Measurements from ENCODE around the gene HID1.
A peak's percentile ranks its signal among the peaks of the same experiment; 100 is the strongest.

Gene HID1

DNA sequence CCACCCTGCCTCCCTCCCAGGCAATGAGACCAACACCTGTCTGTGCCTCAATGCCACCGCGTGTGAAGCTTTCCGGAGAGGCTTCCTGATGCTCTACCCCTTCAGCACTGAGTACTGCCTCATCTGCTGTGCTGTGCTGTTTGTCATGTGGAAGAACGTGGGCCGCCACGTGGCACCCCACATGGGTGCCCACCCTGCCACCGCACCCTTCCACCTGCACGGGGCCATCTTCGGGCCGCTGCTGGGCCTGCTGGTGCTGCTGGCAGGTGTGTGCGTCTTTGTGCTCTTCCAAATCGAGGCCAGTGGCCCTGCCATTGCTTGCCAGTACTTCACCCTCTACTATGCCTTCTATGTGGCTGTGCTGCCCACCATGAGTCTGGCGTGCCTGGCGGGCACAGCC, 25.9 kb downstream of the HID1 start:
- DNase-seq: no peak

DNA sequence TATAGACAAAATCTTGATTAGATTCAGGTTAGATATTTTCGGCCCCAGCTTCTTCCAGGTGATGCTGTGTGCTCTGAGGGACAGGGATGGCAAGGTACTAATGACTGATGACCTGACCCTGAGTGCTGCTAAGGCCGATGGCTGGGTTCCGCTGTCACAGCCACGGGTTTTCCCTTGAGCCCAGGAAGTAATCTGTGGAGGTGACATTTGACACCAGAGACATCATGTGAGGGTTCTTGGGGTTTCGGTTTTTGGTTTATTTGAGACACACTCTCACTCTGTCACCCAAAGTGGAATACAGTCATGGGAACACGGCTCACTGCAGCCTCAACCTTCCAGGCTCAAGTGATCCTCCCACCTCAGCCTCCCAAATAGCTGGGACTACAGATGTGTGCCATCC, 27.0 kb downstream of the HID1 start:
- no peak for DNase-seq

DNA sequence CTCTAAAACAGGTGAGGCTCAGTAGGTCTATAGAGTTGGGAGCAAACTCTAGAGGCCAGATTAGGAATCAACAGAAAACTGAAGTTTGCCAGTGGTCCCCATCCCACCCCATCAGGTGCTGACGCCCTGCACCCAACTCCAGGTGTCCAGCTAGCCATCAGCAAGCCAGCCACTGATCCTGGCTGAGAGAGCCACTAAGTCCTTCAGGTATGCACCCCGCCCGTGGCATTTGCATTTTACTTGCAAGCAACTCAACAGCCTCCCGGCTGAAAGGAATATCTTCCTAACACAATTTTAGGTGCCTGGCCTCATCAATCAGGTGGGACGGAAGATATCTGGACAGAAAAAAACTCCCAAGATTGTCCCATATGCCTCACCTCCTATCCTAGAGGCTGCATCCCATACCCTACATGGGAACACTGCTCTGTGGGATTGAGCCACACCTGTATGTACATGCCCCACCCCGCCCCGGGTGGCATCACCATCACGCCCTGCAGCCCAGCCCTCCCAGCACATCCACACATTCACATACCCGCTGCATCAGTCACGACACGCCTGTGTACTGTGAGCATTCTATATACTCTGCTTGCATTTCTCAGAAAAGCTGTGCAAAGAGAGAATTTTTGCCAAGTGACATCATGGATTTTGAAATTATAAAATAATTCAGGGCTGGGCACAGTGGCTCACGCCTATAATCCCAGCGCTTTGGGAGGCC, 28.6 kb downstream of the HID1 start:
- no peak for DNase-seq

DNA sequence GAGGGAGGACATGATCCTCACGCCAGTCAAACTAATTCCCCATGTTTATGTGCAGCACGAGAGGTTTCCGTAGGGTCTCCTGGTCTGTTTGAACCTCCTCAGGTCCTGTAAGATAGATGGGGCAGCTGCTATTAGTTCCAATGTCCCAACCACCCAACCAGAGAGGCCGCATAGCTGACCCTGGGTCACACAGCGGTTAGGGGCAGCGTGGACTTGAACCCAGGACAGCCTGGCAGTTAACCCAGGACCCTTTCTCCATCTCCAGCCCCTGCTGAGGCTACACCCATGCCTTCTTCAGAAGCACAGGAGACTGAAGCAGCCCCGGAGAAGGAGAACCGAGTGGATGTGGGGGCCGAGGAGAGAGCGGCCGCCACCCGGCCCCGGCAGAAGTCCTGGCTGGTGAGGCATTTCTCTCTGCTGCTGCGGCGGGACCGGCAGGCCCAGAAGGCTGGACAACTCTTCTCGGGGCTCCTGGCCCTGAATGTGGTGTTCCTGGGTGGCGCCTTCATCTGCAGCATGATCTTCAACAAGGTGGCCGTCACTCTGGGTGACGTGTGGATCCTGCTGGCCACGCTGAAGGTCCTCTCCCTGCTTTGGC, 31.3 kb downstream of the HID1 start:
- no peak for DNase-seq

DNA sequence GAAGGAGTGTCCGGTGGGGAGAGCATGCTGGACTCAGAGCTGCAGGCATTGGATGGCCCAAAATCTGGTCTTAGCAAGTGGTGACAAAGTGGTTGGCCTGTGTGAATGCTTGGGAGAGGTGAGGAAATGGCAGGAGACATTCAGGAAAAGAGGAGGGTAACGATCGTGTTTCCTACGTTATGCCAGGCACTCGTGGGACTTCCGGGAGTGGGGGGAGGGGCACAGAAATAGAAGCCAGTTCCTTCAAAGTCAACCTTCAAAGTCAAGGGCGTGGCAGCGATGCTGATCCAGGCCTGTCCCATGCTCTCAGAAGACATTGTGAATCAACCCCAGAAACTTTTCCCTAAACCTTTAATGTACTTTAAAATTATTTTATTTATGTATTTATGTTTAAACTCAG, 33.0 kb downstream of the HID1 start:
- no peak for DNase-seq

DNA sequence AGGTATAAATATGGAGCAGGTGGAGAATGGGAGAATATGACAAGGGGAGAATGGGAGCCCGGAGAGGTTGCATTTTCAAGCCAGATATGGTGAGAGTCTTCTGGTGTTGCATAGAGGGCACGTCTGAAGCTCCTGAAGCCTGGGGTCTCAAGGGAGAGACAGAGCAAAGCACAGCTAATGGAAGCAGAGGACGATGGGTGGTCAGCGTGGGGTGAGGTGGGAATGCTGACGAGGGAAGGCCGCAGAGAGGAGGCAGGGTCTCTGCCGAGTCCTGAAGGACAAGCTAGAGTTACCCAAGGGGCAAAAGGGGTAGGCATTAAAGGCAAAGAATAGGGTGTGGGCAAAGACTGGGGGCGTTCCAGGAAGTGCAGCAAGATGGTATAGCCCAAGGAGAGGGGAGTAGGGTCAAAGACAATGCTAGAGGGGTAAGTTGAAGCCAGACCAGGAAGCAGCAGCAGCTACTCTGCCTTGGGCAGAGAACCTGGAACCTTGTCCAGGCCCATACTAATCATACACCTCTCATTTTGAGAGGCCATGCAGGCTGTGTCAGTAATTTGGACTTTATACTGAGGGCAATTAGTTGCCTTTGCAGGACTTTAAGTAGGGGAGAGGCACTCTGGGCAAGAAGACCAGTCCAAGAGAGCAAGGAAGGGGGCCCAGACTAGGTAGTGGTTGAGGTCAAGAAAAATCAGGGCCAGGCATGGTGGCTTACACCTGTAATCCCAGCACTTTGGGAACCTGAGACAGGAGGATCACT, 34.2 kb downstream of the HID1 start:
- DNase-seq: no peak

DNA sequence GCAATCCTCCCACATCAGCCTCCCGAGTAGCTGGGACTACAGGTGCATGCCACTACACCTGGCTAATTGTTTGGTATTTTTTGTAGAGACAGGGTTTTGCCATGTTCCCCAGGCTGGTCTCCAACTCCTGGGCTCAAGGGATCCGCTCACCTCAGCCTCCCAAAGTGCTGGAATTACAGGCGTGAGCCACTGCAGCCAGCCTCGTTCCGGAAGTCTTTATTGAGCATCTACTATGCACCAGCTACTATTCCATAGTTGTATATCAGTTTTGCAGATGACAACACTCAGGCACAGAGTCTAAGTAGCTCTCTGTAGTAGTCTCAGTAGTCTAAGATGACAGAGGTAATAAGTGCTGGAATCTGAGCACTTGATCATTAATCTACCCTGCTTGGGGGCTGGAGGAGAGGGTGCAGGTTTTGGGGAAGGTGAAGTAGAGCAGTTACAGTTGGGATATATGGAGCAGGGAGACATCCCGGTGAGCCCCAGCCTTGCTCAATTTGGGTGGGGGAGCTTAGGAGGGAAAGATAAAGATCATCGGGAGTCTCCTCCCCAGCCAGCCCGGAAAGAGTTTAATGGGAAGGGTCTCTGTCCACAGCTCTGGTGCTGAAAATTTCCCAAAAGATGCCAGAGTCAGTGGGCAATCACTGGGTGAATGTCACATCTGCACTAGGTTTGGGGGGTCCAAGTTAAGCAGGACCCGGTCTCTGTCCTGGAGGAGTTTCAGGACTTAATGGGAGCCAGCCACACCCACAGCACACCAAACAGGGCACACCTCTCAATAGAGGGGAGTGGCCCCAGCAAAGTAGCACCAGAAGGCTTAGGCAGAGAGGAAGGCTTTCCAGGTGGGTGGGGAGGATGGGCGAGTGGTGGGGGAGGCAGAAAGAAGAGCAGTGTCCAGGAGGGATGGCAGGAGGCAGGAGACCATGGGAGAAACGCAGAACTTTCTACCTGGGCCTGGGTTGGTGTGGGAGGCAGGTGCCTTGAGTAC, 35.2 kb downstream of the HID1 start:
- DNase-seq: no peak

DNA sequence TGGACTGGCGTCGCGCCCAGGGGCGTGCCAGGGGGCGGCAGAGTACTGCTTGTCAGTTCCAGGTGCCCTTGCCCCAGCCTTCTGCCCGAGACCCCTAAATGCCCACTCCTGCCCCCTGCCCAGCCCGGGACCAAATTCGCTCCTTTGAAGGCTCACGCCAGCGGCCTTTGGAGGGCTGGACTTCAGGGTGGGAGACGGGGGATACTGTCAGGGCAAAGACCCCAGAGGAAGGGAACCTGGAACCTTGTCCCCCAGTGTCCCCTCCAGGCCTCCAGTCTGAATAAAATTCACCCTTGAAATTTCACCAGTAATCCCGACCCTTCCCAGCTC, 36.1 kb downstream of the HID1 start:
- DNase-seq: no peak

DNA sequence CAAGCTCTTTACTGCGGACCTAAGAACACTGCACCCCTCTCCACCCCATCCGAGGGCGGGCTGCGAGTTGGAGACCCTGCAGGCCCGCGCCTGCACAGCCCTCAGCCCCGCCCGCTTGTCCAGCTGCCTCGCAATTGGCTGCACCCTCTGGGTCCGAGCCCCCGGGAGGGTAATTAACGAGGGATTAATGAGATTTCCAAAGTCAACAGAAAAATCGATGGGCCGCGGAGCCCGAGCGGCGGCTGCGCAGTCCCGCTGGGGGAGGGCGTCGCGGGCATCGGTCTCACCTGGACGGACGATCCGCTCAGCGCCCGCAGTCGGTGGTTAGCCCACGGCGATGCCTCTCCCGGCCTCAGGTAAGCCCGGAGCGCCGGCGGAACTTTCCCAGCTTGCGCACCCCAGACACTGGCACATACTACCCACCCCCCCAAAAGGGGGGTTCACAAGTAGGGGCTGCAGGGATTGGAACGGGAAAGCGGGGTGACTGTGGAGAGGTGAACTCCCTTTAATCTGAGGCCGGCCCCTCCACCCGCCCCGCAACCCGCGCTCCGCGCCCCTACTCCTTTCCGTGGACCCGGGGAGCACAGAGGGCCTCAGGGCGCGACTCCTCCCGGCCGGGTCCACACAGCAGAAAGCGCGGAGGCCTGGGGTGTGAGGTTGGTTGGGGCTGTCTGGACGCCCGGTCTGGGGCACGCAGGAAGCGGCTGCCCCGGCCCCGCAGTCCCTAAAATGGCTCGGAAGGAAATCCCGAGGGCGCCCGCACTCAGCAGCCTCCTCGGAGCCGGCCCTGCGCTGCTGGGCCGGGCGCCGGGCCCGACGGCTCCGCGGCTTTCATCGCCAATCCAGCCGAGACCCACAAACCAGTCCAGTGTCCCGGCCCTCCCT, 36.7 kb downstream of the HID1 start, which contains the start of gene OTOP3:
Gene OTOP3 (plus strand): TSS at position 314 of the 885 bp plus-strand sequence. CDS start 24 bp downstream, at position 338.
- DNase-seq: no peak

DNA sequence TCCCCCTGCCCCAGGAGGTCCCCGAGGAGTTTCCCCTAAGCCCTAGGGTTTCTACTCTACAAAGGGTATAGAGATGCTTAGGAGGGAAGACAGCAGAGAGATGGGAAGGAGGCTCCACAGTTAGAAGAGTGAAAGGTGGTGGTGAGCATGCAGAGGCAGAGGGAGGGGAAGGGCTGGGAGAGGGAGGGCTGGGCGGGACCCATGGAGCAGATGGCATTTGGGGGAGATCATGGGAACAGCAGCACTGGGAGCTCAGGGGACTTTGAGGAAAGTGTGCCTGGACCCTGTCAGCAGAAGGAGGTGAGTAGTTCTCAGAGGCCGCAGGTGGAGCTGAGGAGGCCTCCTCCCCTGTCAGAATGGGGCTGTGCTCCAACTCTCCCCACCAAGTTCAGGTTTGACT, 37.5 kb downstream of the HID1 start:
- DNase-seq: no peak

DNA sequence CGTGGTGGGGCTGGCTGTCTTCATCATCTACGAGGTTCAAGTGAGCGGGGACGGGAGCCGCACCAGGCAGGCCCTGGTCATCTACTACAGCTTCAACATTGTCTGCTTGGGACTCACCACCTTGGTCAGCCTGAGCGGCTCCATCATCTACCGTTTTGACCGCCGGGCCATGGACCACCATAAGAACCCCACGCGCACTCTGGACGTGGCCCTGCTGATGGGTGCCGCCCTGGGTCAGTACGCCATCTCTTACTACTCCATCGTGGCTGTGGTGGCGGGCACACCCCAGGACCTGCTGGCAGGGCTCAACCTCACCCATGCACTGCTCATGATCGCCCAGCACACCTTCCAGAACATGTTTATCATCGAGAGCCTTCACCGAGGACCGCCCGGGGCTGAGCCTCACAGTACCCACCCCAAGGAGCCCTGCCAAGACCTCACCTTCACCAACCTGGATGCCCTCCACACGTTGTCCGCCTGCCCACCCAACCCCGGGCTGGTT, 42.0 kb downstream of the HID1 start:
- no peak for DNase-seq

DNA sequence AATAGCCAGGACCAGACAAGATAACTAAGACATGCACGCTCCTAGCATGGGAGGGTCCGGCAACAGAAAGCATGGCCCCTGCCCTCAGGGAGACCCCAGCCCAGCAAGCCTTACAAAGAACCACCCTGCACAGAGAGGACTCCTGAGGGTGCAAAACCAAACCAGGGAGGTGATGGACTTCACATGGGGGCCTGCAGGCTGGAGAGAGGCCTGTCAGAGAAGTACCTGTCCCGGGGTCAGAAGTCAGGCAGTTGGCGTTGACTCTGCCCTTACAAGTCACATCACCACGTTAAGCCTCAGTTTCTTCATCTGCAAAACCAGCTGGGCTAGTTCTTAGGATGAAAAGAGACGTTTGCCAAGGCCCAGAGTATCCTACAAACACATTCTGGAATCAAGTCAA, 43.8 kb downstream of the HID1 start:
- DNase-seq: no peak

DNA sequence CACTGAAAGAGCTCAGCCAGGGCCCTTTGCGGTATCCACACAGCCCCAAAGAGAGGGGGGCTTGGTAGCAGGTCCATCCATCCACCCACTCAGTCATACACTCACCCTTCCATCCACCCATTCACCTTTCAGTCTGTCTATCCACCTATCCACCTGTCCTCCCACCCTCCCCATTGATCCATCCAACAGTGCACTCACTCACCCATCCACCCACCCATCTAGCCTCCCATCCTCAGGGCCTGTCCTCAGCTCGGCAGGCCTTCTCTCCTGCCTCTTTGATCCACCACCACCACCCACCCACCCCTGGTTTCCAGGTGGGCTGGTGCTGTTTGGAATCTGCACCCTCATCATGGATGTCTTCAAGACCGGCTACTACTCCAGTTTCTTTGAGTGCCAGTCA, 47.3 kb downstream of the HID1 start:
- no peak for DNase-seq

DNA sequence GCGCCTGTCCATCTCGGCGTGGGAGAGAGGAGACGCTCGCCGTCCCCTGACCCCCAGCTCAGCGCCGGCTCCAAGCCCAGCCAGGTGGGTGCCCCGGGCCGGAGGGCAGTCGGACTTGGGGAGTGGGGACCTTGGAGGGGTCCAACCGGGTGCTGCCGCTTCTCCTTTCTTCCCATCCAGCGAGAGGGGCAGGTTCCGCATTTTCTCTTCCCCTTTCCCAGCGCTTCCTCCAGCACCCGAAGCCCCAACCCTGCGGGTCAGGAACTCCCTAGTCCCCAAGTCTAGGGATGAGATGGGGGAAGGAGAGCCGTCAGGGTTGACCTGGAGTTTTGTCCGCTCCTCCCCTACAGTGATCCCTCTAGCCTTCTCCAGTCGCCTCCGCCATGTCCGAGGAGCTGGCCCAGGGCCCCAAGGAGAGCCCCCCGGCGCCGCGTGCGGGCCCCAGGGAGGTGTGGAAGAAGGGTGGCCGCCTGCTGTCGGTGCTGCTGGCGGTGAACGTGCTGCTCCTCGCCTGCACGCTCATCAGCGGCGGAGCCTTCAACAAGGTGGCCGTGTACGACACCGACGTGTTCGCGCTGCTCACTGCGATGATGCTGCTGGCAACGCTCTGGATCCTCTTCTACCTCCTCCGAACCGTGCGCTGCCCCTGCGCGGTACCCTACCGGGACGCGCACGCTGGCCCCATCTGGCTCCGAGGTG, 48.2 kb downstream of the HID1 start, which contains the start of gene OTOP2:
Gene OTOP2 (plus strand): TSS at position 24 of the 699 bp plus-strand sequence. CDS start 360 bp downstream, at position 384.
- peak; percentile 27 for DNase-seq

DNA sequence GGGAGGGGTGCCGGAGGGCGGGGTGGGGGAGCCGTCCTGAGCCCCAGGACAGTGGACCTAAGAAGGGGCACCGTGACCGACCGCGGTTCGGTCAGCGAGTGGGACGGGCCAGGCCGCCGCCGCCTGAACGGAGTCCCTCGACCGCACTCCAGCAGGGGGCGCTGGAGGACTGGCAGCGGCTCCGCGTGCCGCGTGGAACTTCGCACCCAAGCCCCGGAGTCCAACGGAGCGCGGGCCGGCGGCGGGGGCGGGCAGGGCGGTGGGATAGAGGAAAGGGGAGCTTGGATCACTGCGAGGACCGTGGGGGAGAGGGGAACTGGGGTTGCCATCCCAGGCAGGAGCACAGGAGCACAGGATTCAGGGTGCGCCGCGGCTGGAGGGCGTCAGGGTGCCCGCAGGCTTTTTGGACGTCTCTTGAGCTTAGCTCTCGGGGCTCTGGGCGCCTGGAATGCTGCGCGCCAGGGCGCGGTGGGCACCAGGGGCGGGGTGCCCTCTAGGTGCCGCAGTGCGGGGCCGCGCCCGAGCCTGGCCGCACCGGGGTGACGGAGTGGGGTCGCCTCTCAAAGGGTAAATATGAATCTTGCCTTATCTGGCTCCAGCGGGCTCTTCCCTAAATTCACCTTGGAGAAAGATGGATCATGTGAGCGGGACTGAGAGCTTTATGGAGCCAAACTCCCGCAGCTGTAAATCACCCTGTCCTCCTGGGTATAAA, 48.9 kb downstream of the HID1 start:
- DNase-seq: peak; percentile 76

DNA sequence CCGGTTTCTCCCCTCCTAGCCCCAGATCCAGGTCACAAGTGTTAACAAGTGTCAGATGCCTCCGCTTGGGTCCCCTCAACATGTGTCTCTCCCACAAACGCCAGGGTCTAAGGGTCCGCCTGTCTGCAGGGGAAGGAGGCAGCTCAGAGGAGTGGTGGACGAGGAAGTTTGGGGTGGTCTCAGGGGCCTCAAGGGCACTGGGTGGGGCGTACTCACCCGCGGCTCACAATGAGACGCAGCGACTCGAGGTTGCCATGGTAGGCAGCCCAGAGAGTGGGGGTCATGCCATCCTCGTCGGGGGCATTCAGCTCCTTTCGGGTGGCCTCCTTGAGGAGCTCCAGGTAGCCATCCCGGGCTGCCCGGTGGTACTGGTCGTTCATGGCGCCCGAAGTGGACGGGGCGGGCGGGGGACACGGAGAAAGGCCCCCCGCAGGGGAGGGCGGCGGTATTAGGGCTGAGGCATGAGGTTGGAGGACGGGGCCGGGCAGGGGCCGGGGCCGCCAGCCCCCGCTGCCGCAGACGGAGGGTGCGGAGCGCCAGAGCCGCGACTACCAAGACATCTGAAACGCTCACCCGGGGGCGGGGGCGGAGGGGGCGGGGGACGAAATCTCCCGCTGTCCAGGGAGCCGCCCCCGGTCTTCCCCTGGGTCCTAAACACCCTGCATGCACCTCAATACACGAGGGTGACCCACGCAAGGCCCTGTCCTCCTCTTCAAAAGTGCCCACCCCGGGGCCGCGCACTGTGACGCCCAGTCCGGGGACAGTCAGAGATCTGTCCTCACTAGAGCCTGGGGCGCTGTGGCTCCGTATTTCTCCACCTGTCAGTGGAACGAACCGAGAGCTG, 49.6 kb downstream of the HID1 start, which contains the start of gene USH1G:
Gene USH1G (minus strand): TSS at position 562 of the 844 bp plus-strand sequence. CDS start 182 bp downstream, at position 380.
- DNase-seq: no peak

DNA sequence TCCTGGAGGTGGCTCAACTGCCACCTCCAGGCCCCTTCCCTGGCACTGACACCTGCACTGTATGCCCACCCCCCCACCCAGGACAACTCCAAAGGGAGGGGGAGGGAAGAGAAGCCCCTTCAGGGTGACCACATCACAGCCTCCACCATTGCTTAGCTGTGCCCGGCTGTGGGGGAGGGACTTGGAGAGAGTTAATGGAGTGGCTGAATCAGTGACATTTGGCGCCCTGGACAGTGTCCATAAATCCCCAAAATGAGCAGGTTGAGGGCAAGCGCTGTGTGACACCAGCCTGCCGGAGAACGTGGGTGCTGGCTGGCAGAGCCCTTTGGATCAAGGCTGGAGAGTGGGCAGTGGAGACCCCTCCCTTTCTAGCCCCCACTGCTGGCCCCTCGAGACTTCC, 50.4 kb downstream of the HID1 start:
- DNase-seq: no peak

DNA sequence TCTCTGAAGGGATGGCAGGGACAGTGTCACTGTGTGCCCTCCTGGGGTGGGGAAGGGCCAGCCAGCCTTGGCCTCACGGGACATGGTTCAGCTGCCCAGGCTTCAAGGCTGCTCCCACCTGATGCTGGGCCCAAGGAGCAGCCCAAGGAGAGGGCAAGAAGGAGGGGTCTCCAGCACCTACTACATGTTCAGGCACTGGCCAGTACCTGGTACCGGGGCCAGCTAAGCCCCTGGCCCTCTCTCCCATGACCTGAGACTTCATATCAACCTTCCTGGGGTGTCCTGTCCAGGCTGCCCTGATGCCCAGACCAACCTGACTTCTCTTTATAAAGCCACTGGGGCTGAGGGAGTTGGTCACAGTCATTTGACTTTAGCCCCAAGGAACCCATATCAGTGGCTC, 50.8 kb downstream of the HID1 start:
- no peak for DNase-seq

DNA sequence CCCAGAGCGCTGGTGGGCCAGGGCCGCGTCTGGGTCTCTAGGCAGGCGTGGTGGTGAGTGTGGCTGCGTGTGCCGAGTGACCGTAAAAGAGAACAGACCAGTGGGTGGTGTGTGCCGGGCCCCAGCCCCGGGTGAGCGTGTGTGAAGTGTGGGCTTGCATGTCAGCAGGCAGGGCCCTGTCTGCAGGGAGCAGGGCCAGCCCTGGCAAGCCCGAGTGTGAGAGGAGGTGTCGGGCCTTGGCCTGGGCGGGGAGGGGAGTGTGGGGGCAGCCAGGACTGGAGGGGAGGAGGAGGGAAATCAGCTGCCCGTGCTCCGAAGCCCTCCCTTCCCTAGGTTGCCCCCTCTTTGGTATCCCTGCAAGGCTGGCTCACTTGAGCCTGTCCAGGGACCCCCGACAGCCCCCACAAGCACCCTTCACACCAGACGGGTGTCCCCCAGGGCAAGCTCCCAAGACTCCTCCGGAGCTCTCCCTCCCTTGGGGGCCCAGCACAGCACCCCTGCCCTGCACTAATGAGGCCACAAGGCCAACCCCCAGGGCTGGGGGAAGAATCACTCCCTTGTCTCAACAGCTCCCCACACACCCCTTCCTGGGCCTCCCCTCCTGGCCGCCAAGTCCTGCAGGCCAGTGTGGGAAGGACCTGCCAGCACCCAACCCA, 51.4 kb downstream of the HID1 start:
- DNase-seq: no peak
